ENCODE measurements around the gene MSI2. TPM values are rescaled to one million over a fixed set of nuclear protein-coding genes. Genes with fewer than 3 reads are reported as not detected.

MSI2 gene
- polyA plus RNA-seq, 1 of the 3 experiments (the other 2 are of a cell fraction): 24.1 TPM

- H3K36me3 ChIP-seq (replicated peaks in 1 of 2; ENCODE audit: control insufficient read depth in 1 of 2, insufficient read depth in 2 of 2, low read length in 1 of 2): no peaks in the 10 kb centered on the region
- DNase-seq: no peak
- CTCF ChIA-PET: interaction anchor here (0.5 to 1.8 kb wide), 10 partner anchors 8 to 348 kb away, joined by 3 to 5 read pairs (median 4); no protein-coding TSS in a partner anchor
- no peaks in the 10 kb centered on the region for H3K79me2 ChIP-seq (ENCODE audit: insufficient read depth)
- H3K4me1 ChIP-seq (ENCODE audit: control insufficient read depth in 1 of 2, insufficient read depth in 2 of 2, low read depth in 1 of 2, low read length in 1 of 2): peaks cover 51 to 88% of the 10 kb centered on the region in 2 experiments
- H3K4me3 ChIP-seq (ENCODE audit: low read depth in 2 of 2, low read length in 1 of 2): no peak overlapping the region
- no peaks in the 10 kb centered on the region for H3K9me3 ChIP-seq
- WGBS (ENCODE audit: low lambda C conversion rate): 98% methylated on average over 10 of the region's 10 CpGs
- no peaks in the 10 kb centered on the region for H4K20me1 ChIP-seq (ENCODE audit: insufficient read depth)
- peak in 1 of 2 experiments; percentile 21; a peak in 1 of 4 replicates for TF ChIP-seq EP300 (IDR thresholded peaks at IDR 0.05; ENCODE audit: borderline replicate concordance in 1 of 2, low read depth in 1 of 2, low read length in 1 of 2)
- TF ChIP-seq MXI1 (IDR thresholded peaks at IDR 0.05; ENCODE audit: low read depth, low read length): peak; percentile 25; the same call in 1 of the 2 replicates
- no peak for TF ChIP-seq FOSL2 (IDR thresholded peaks at IDR 0.05; ENCODE audit: borderline replicate concordance, low read depth)
- peak; percentile 63 for TF ChIP-seq GATA2 (CRISPR knock-in tag; IDR thresholded peaks at IDR 0.05)
- H3K4me2 ChIP-seq: peak overlapping the region; percentile 69
- POLR2A ChIA-PET: interaction anchor here (0.6 to 1.1 kb wide), 2 partner anchors 10 to 16 kb away, joined by 3 read pairs; no protein-coding TSS in a partner anchor
- H3K27ac ChIP-seq (ENCODE audit: low read depth in 2 of 2, low read length in 1 of 2): peak overlapping the region; percentile 75 to 98
- peaks cover 36% of the 10 kb centered on the region for H3F3A ChIP-seq (replicated peaks; ENCODE audit: insufficient read depth)
- peak overlapping the region; percentile 24 for H3K9ac ChIP-seq
- no peaks in the 10 kb centered on the region for H3K27me3 ChIP-seq (ENCODE audit: insufficient read depth)
- no peaks in the 10 kb centered on the region for H3K9me2 ChIP-seq
- no peak overlapping the region for H2AFZ ChIP-seq (ENCODE audit: low read depth)
These were observed 228.7 kb downstream of the MSI2 start for GRCh38 chr17:57484826-57485565.

- 0 out of 2 replicates have a peak, but pooled peaks have one; percentile 6 for TF ChIP-seq MXI1 (IDR thresholded peaks at IDR 0.05; ENCODE audit: low read depth, low read length)
- no peak for TF ChIP-seq FOXM1 (IDR thresholded peaks at IDR 0.05; ENCODE audit: low read depth)
- TF ChIP-seq FOSL2 (IDR thresholded peaks at IDR 0.05; ENCODE audit: borderline replicate concordance, low read depth): no peak
- TF ChIP-seq, protein P1, sequence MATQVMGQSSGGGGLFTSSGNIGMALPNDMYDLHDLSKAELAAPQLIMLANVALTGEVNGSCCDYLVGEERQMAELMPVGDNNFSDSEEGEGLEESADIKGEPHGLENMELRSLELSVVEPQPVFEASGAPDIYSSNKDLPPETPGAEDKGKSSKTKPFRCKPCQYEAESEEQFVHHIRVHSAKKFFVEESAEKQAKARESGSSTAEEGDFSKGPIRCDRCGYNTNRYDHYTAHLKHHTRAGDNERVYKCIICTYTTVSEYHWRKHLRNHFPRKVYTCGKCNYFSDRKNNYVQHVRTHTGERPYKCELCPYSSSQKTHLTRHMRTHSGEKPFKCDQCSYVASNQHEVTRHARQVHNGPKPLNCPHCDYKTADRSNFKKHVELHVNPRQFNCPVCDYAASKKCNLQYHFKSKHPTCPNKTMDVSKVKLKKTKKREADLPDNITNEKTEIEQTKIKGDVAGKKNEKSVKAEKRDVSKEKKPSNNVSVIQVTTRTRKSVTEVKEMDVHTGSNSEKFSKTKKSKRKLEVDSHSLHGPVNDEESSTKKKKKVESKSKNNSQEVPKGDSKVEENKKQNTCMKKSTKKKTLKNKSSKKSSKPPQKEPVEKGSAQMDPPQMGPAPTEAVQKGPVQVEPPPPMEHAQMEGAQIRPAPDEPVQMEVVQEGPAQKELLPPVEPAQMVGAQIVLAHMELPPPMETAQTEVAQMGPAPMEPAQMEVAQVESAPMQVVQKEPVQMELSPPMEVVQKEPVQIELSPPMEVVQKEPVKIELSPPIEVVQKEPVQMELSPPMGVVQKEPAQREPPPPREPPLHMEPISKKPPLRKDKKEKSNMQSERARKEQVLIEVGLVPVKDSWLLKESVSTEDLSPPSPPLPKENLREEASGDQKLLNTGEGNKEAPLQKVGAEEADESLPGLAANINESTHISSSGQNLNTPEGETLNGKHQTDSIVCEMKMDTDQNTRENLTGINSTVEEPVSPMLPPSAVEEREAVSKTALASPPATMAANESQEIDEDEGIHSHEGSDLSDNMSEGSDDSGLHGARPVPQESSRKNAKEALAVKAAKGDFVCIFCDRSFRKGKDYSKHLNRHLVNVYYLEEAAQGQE (IDR thresholded peaks at IDR 0.05; ENCODE audit: low read depth, low read length): no peak
- no peak for TF ChIP-seq NFIC (IDR thresholded peaks at IDR 0.05; ENCODE audit: borderline replicate concordance)
- no peak for TF ChIP-seq USF1 (IDR thresholded peaks at IDR 0.05; ENCODE audit: borderline replicate concordance, low read depth)
- no peak for TF ChIP-seq GABPA (IDR thresholded peaks at IDR 0.05; ENCODE audit: low read depth)
- TF ChIP-seq NRF1 (IDR thresholded peaks at IDR 0.05; ENCODE audit: low read depth, low read length): no peak
- TF ChIP-seq RFX5 (IDR thresholded peaks at IDR 0.05; ENCODE audit: low read length): no peak
- no peak overlapping the region for H2AFZ ChIP-seq (ENCODE audit: low read depth)
- POLR2A ChIA-PET: interaction anchor here (0.6 to 2.1 kb wide), 4 partner anchors 10 to 17 kb away, joined by 3 to 11 read pairs (median 3); no protein-coding TSS in a partner anchor
- no peak overlapping the region for H3K4me3 ChIP-seq (ENCODE audit: low read depth in 2 of 2, low read length in 1 of 2)
- no peaks in the 10 kb centered on the region for H3K79me2 ChIP-seq (ENCODE audit: insufficient read depth)
- H3K36me3 ChIP-seq (replicated peaks in 1 of 2; ENCODE audit: control insufficient read depth in 1 of 2, insufficient read depth in 2 of 2, low read length in 1 of 2): no peaks in the 10 kb centered on the region
- H3K27me3 ChIP-seq (ENCODE audit: insufficient read depth): no peaks in the 10 kb centered on the region
- H3K9ac ChIP-seq: no peak overlapping the region
- H3K9me3 ChIP-seq: no peaks in the 10 kb centered on the region
- peaks cover 46 to 83% of the 10 kb centered on the region in 2 experiments for H3K4me1 ChIP-seq (ENCODE audit: control insufficient read depth in 1 of 2, insufficient read depth in 2 of 2, low read depth in 1 of 2, low read length in 1 of 2)
- H3K9me2 ChIP-seq: no peaks in the 10 kb centered on the region
- peaks cover 31% of the 10 kb centered on the region for H3F3A ChIP-seq (replicated peaks; ENCODE audit: insufficient read depth)
- H3K27ac ChIP-seq (ENCODE audit: low read depth in 2 of 2, low read length in 1 of 2): peak overlapping the region in 1 of 2 experiments; percentile 75; a peak in 2 of 4 replicates
- no peak for DNase-seq
- CTCF ChIA-PET: interaction anchor here (0.7 to 1.8 kb wide), 9 partner anchors 9 to 348 kb away, joined by 3 to 6 read pairs (median 4); no protein-coding TSS in a partner anchor
- H3K4me2 ChIP-seq: no peak overlapping the region
- H4K20me1 ChIP-seq (ENCODE audit: insufficient read depth): no peaks in the 10 kb centered on the region
- WGBS (ENCODE audit: low lambda C conversion rate): 97% methylated on average over 4 of the region's 4 CpGs
These were observed 229.2 kb downstream of the MSI2 start for GRCh38 chr17:57485566-57485865.
